HL-60 (cell line): Measurements from ENCODE around the gene ABCA6.

Experiments
- CTCF ChIP-seq: IDR thresholded peaks from one replicate; pipeline ENCODE4 v1.5.1; 2011; ENCODE audit warnings: low read length, control low read depth, inconsistent platforms; ENCODE audit not compliant: insufficient read depth
- POLR2AphosphoS5 ChIP-seq: IDR thresholded peaks from 2 replicates; pipeline ENCODE4 v1.6.1; 2012; ENCODE audit warnings: low read depth

GRCh38 chr17:69078864-69079263 is 62.8 kb downstream of the ABCA6 start:
- no peak for TF ChIP-seq CTCF
- TF ChIP-seq POLR2AphosphoS5, result no peak
